ENCODE results near the gene TMEM259. TPM values are rescaled to one million over a fixed set of nuclear protein-coding genes. Genes with fewer than 3 reads are reported as not detected.

TMEM259 gene
- total RNA-seq, 1 donor from 2014 or later = 120 TPM

DNA sequence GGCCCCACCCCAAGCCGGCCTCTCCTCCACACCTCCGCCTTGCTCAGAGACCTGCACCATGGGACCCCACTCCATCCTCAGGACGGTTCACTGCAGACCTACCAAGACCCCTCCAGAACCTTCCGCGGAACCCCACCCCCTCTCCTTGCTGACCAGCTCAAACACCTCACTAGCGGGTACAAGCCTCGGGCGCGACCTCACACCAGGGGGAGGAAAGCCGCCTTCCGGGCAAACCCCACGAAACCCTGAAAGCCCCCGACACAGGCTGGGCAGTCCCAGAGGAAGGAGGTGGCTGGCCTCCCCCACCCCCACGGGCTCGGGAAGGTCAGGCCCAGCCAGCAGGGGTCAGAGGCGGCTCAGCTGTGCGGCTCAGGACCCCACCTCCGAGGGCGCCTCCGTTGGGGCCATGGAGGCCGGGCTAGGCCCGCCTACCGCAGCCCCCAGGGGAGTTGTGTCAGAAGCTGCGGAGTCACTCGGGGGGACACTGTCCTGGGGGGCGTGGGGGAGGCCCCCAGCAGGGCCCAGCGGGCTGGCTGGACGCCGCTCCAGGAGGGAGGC is 10.9 kb downstream of the TMEM259 start:
- Mint-ChIP-seq H3K36me3 (ENCODE audit: low read depth) (peaks cover 3% of the 10 kb centered on the region), H3K4me3 (ENCODE audit: unreplicated experiment) (no peak overlapping the region), H3K27ac (ENCODE audit: unreplicated experiment) (no peak overlapping the region), H3K4me1 (ENCODE audit: low read depth) (no peaks in the 10 kb centered on the region), H3K9me3 (ENCODE audit: low read depth) (no peaks in the 10 kb centered on the region), H3K27me3 (ENCODE audit: low read depth) (peaks cover 2% of the 10 kb centered on the region)
- no peak for DNase-seq (ENCODE audit: low spot score)
- TF ChIP-seq, protein P1, sequence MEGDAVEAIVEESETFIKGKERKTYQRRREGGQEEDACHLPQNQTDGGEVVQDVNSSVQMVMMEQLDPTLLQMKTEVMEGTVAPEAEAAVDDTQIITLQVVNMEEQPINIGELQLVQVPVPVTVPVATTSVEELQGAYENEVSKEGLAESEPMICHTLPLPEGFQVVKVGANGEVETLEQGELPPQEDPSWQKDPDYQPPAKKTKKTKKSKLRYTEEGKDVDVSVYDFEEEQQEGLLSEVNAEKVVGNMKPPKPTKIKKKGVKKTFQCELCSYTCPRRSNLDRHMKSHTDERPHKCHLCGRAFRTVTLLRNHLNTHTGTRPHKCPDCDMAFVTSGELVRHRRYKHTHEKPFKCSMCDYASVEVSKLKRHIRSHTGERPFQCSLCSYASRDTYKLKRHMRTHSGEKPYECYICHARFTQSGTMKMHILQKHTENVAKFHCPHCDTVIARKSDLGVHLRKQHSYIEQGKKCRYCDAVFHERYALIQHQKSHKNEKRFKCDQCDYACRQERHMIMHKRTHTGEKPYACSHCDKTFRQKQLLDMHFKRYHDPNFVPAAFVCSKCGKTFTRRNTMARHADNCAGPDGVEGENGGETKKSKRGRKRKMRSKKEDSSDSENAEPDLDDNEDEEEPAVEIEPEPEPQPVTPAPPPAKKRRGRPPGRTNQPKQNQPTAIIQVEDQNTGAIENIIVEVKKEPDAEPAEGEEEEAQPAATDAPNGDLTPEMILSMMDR (IDR thresholded peaks at IDR 0.05) = no peak

DNA sequence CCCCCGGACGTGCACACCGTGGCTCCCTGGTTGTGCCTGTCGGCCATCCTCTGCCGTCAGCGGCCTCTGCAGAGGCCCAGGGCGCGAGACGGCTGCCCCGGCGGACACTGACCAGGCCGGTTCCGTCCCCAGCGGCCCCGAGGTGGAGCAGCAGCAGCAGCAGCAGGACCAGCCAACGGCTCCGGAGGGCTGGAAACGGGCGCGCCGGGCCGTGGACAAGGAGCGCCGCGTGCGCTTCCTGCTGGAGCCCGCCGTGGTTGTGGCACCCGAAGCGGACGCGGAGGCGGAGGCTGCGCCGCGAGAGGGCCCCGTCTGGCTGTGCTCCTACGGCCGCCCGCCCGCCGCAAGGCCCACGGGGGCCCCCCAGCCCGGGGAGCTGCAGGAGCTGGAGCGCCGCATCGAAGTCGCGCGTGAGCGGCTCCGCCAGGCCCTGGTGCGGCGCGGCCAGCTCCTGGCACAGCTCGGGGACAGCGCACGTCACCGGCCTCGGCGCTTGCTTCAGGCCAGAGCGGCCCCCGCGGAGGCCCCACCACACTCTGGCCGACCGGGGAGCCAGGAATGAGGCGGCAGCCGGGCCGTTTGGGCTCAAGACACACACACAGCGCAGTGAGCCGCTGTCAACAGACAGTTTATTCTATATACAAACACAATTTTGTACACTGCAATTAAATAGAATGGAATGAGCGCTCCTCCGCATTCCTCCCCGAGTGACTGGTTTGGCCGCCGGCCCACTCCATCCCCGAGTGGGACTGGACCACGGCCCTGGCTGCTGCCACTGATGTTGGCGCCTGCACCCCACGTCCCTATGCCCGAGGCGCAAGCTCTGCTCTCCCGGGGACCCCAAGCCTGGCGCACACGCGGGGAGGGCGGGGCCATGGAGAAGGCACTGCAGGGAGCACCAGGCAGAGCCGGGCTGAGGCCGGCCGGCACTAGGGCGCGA is 11.6 kb downstream of the TMEM259 start:
- DNase-seq (ENCODE audit: low spot score) = no peak
- H3K27me3 Mint-ChIP-seq (ENCODE audit: low read depth) = peaks cover 3% of the 10 kb centered on the region
- no peak overlapping the region for H3K27ac Mint-ChIP-seq (ENCODE audit: unreplicated experiment)
- peaks cover 3% of the 10 kb centered on the region for H3K36me3 Mint-ChIP-seq (ENCODE audit: low read depth)
- TF ChIP-seq, protein P1 (IDR thresholded peaks at IDR 0.05) = no peak
- H3K4me1 Mint-ChIP-seq (ENCODE audit: low read depth) = no peaks in the 10 kb centered on the region
- no peaks in the 10 kb centered on the region for H3K9me3 Mint-ChIP-seq (ENCODE audit: low read depth)
- H3K4me3 Mint-ChIP-seq (ENCODE audit: unreplicated experiment) = no peak overlapping the region

DNA sequence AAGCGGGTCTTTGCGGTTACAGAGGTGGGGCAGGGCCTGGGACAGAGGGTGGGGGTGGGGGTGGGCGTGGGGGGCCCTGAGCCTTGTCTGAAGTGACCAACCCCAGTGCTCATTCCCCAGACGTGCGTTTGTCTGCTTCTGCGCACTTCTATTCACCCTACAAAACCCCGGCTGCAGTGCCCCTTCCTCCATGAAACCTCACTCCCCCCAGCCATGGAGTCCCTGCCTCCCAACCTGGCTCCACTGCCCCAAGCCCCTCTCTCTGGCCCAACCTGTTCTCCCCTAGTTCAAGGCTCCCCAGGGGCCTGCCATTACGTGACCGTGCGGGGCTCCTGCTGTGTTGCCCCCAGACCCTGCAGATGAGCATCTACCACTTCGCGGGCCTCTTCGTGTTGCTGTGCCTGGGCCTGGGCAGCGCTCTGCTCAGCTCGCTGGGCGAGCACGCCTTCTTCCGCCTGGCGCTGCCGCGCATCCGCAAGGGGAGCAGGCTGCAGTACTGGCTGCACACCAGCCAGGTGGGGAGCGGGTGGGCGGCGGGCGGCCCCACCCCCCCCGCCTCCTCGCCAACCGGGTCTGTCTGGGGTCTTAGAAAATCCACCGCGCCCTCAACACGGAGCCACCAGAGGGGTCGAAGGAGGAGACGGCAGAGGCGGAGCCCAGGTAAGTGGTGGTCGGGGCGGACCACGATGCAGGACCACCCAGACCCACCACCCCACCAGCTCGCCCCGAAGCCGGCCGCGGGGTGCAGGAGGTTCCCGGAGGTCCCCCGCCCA is 12.5 kb downstream of the TMEM259 start:
- no peaks in the 10 kb centered on the region for H3K4me1 Mint-ChIP-seq (ENCODE audit: low read depth)
- H3K27ac Mint-ChIP-seq (ENCODE audit: unreplicated experiment) = no peak overlapping the region
- peaks cover 3% of the 10 kb centered on the region for H3K27me3 Mint-ChIP-seq (ENCODE audit: low read depth)
- no peaks in the 10 kb centered on the region for H3K9me3 Mint-ChIP-seq (ENCODE audit: low read depth)
- H3K4me3 Mint-ChIP-seq (ENCODE audit: unreplicated experiment) = no peak overlapping the region
- TF ChIP-seq, protein P1 (IDR thresholded peaks at IDR 0.05) = no peak
- DNase-seq (ENCODE audit: low spot score) = no peak
- H3K36me3 Mint-ChIP-seq (ENCODE audit: low read depth) = peaks cover 3% of the 10 kb centered on the region

DNA sequence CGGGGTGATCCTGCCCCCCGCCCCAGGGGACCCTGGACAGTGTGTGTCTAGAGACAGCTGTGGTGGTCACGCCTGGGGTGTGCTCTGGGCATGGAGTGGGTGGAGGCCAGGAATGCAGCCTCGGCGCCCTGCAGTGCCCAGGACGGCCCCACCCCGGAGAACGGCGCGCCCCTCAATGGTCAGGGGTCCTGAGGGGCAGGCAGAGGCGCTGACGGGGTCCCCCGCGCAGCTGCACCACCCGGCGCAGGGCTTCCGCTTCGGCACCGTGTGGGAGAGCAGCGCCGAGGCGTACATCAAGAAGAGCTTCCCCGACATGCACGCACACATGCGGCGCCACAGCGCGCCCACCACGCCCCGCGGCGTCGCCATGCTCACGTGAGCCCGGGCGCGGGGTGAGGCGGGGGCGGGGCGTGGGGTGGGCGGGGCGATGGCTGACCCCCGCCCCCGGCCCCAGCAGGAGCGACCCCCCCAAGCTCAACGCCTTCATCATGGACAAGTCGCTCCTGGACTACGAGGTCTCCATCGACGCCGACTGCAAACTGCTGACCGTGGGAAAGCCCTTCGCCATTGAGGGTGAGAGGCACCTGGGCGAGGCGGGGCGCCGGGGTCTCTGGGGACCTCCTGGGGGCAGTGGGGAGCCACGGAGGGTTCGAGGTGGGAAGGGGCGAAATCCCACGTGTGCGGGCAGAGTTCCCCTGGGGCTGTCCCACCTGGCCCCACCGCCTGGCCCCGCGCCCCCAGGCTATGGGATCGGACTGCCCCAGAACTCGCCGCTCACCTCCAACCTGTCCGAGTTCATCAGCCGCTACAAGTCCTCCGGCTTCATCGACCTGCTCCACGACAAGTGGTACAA is 13.3 kb downstream of the TMEM259 start:
- Mint-ChIP-seq H3K4me1 (ENCODE audit: low read depth) (no peaks in the 10 kb centered on the region), H3K36me3 (ENCODE audit: low read depth) (peaks cover 3% of the 10 kb centered on the region), H3K27me3 (ENCODE audit: low read depth) (peaks cover 3% of the 10 kb centered on the region), H3K27ac (ENCODE audit: unreplicated experiment) (no peak overlapping the region), H3K9me3 (ENCODE audit: low read depth) (no peaks in the 10 kb centered on the region), H3K4me3 (ENCODE audit: unreplicated experiment) (no peak overlapping the region)
- DNase-seq (ENCODE audit: low spot score) = no peak
- TF ChIP-seq, protein P1 (IDR thresholded peaks at IDR 0.05) = no peak

Measured in chondrocyte (in vitro differentiated cells).